ENCODE data around the gene BCAS3. TPM values are rescaled to one million over a fixed set of nuclear protein-coding genes. Genes with fewer than 3 reads are reported as not detected.
"Not testable (repeated sequence)": the region's sequence is repeated elsewhere in the genome, so short reads cannot be mapped to it uniquely, and the experiment has no call there.

Gene BCAS3
- total RNA-seq, 1 donor from 2014 or later, result 14.5 TPM

DNA sequence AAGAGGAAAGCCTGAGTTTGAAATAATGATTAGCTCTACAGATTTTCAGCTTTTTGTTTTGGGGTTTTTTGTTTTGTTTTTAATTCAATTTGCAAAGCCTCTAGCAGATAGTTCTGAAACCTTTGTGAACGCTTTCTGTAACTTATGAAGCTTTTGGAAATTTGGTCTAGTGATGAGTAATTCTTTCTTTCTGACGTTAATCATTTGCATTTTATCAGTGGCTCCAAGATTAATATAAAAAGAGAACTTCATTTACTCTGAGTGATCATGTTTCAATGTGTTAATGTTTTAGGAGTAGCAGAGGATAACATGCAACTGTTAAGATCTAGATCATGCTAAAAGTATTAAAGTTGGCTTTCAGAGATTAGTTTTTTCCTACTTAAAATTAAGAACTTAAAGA, 561.7 kb downstream of the BCAS3 start:
- no peak overlapping the region for H3K4me2 ChIP-seq (ENCODE audit: low read length)
- H4K20me1 ChIP-seq (ENCODE audit: insufficient read depth, low read length), result no peaks in the 10 kb centered on the region
- peaks cover 19% of the 10 kb centered on the region for H3K4me1 ChIP-seq (ENCODE audit: insufficient read depth, low read length)
- TF ChIP-seq, protein P1, sequence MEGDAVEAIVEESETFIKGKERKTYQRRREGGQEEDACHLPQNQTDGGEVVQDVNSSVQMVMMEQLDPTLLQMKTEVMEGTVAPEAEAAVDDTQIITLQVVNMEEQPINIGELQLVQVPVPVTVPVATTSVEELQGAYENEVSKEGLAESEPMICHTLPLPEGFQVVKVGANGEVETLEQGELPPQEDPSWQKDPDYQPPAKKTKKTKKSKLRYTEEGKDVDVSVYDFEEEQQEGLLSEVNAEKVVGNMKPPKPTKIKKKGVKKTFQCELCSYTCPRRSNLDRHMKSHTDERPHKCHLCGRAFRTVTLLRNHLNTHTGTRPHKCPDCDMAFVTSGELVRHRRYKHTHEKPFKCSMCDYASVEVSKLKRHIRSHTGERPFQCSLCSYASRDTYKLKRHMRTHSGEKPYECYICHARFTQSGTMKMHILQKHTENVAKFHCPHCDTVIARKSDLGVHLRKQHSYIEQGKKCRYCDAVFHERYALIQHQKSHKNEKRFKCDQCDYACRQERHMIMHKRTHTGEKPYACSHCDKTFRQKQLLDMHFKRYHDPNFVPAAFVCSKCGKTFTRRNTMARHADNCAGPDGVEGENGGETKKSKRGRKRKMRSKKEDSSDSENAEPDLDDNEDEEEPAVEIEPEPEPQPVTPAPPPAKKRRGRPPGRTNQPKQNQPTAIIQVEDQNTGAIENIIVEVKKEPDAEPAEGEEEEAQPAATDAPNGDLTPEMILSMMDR (IDR thresholded peaks at IDR 0.05; ENCODE audit: insufficient read depth, low read depth, low read length), result no peak
- H3K79me2 ChIP-seq (ENCODE audit: insufficient read depth, low read length), result no peaks in the 10 kb centered on the region
- H3K9ac ChIP-seq (ENCODE audit: low read length), result no peak overlapping the region
- no peak overlapping the region for H3K4me3 Mint-ChIP-seq (ENCODE audit: unreplicated experiment)
- H3K27me3 Mint-ChIP-seq (ENCODE audit: low read depth, unreplicated experiment), result no peaks in the 10 kb centered on the region
- H3K27ac Mint-ChIP-seq (ENCODE audit: unreplicated experiment), result no peak overlapping the region
- H3K9me3 Mint-ChIP-seq (ENCODE audit: unreplicated experiment), result no peaks in the 10 kb centered on the region
- H3K4me1 Mint-ChIP-seq (ENCODE audit: low read depth, unreplicated experiment), result peaks cover 17% of the 10 kb centered on the region
- H3K9me3 ChIP-seq (ENCODE audit: insufficient read depth, low read depth, low read length), result peaks cover 5% of the 10 kb centered on the region
- H3K36me3 ChIP-seq (ENCODE audit: insufficient read depth, low read length), result no peaks in the 10 kb centered on the region
- DNase-seq (ENCODE audit: low read depth) (peak; percentile 42), FAIRE-seq (no peak)
- no peak overlapping the region for H2AFZ ChIP-seq (ENCODE audit: low read depth, low read length)
- no peak overlapping the region for H3K27ac ChIP-seq (ENCODE audit: low read depth, low read length)
- no peak overlapping the region for H3K4me3 ChIP-seq (ENCODE audit: insufficient read depth, low read depth, low read length)
- H3K27me3 ChIP-seq (ENCODE audit: insufficient read depth, low read length), result no peaks in the 10 kb centered on the region
- no peaks in the 10 kb centered on the region for H3K36me3 Mint-ChIP-seq (ENCODE audit: low read depth, unreplicated experiment)

DNA sequence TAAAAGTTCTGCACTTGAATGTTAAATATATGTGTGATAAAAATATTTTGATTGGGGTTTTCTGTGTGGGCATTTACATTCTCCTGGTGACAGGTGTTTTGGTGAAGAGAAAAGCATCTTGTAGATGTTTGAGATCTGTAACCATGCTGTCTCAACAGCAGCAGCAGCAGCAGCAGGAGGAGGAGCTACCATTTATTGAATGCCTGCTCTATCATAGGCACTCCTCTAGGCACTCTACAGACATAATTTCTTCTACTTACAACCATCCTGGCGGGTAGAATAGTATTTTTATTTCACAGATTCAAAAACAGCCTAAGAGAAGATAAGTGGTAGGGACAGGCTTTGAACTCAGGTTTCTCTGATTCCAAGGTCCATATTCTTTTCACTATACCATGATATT, 562.3 kb downstream of the BCAS3 start:
- H3K27ac ChIP-seq (ENCODE audit: low read depth, low read length), result no peak overlapping the region
- peaks cover 16% of the 10 kb centered on the region for H3K4me1 Mint-ChIP-seq (ENCODE audit: low read depth, unreplicated experiment)
- peaks cover 5% of the 10 kb centered on the region for H3K9me3 ChIP-seq (ENCODE audit: insufficient read depth, low read depth, low read length)
- no peaks in the 10 kb centered on the region for H3K36me3 ChIP-seq (ENCODE audit: insufficient read depth, low read length)
- no peak overlapping the region for H2AFZ ChIP-seq (ENCODE audit: low read depth, low read length)
- H3K4me1 ChIP-seq (ENCODE audit: insufficient read depth, low read length), result peaks cover 19% of the 10 kb centered on the region
- no peak for DNase-seq (ENCODE audit: low read depth)
- H3K4me3 ChIP-seq (ENCODE audit: insufficient read depth, low read depth, low read length), result no peak overlapping the region
- no peak overlapping the region for H3K4me3 Mint-ChIP-seq (ENCODE audit: unreplicated experiment)
- H4K20me1 ChIP-seq (ENCODE audit: insufficient read depth, low read length), result no peaks in the 10 kb centered on the region
- no peaks in the 10 kb centered on the region for H3K27me3 ChIP-seq (ENCODE audit: insufficient read depth, low read length)
- H3K27ac Mint-ChIP-seq (ENCODE audit: unreplicated experiment), result no peak overlapping the region
- no peak overlapping the region for H3K9ac ChIP-seq (ENCODE audit: low read length)
- H3K4me2 ChIP-seq (ENCODE audit: low read length), result no peak overlapping the region
- FAIRE-seq, result no peak
- H3K27me3 Mint-ChIP-seq (ENCODE audit: low read depth, unreplicated experiment), result no peaks in the 10 kb centered on the region
- H3K79me2 ChIP-seq (ENCODE audit: insufficient read depth, low read length), result no peaks in the 10 kb centered on the region
- no peak for TF ChIP-seq EZH2 (IDR thresholded peaks at IDR 0.05; ENCODE audit: insufficient read depth, low read length)
- TF ChIP-seq, protein P1 (IDR thresholded peaks at IDR 0.05; ENCODE audit: insufficient read depth, low read depth, low read length), result no peak
- no peaks in the 10 kb centered on the region for H3K36me3 Mint-ChIP-seq (ENCODE audit: low read depth, unreplicated experiment)
- no peaks in the 10 kb centered on the region for H3K9me3 Mint-ChIP-seq (ENCODE audit: unreplicated experiment)

DNA sequence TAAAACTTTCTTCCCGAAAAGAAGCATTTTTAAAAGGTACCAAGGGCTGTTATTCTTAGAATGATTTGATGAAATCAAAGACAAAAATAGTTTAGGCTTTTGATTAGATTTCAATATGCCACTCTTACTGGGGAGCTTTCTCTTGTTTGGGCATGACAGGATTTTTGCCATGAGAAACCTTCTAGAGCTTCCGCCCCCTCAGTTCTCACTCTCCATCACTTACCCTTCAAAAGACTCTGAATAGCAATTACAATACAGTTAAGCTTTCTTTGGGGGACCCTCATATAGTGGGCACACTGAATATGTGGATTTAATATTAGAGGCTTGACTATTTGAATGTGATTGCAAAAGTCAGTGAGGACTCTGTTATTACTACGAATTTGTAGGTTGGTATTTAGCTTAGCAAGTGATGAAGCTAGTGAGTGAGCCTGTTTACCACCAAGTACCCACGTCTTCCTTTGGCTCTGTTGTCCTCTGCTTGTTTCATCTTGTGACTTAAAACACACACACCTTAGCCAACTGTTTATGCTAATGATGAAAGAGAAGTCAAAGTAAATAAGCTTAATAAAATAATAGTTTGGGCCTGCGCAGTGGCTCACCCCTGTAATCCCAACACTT, 563.3 kb downstream of the BCAS3 start:
- DNase-seq (ENCODE audit: low read depth), result no peak

DNA sequence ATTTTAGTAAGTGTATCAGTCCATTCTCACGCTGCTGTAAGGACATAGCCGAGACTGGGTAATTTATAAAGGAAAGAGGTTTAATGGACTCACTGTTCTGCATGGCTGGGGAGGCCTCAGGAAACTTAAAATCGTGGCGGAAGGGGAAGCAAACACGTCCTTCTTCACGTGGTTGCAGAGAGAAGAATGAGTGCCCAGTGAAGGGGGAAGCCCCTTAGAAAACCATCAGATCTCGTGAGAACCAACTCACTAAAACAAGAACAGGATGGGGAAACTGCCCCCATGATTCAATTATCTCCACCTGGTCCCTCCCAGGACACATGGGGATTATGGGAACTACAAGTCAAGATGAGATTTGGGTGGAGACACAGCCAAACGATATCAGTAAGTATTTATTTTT, 567.3 kb downstream of the BCAS3 start:
- not testable (repeated sequence) for H4K20me1 ChIP-seq (ENCODE audit: insufficient read depth, low read length); FAIRE-seq; DNase-seq (ENCODE audit: low read depth); H3K9me3 Mint-ChIP-seq (ENCODE audit: unreplicated experiment); H3K4me3 Mint-ChIP-seq (ENCODE audit: unreplicated experiment); H3K4me3 ChIP-seq (ENCODE audit: insufficient read depth, low read depth, low read length); H3K79me2 ChIP-seq (ENCODE audit: insufficient read depth, low read length); H2AFZ ChIP-seq (ENCODE audit: low read depth, low read length); H3K27me3 Mint-ChIP-seq (ENCODE audit: low read depth, unreplicated experiment); H3K9ac ChIP-seq (ENCODE audit: low read length); H3K27me3 ChIP-seq (ENCODE audit: insufficient read depth, low read length); H3K36me3 Mint-ChIP-seq (ENCODE audit: low read depth, unreplicated experiment); H3K27ac ChIP-seq (ENCODE audit: low read depth, low read length); H3K36me3 ChIP-seq (ENCODE audit: insufficient read depth, low read length); H3K4me2 ChIP-seq (ENCODE audit: low read length); H3K4me1 Mint-ChIP-seq (ENCODE audit: low read depth, unreplicated experiment); H3K4me1 ChIP-seq (ENCODE audit: insufficient read depth, low read length); H3K9me3 ChIP-seq (ENCODE audit: insufficient read depth, low read depth, low read length); H3K27ac Mint-ChIP-seq (ENCODE audit: unreplicated experiment)

More for the DNA sequence above, 563.3 kb downstream of the BCAS3 start:
- Histone ChIP-seq H2AFZ (ENCODE audit: low read depth, low read length) (no peak overlapping the region), H3K79me2 (ENCODE audit: insufficient read depth, low read length) (no peaks in the 10 kb centered on the region), H3K27ac (ENCODE audit: low read depth, low read length) (no peak overlapping the region), H3K9me3 (ENCODE audit: insufficient read depth, low read depth, low read length) (peaks cover 5% of the 10 kb centered on the region), H3K9ac (ENCODE audit: low read length) (no peak overlapping the region), H3K36me3 (ENCODE audit: insufficient read depth, low read length) (no peaks in the 10 kb centered on the region), H3K4me1 (ENCODE audit: insufficient read depth, low read length) (peaks cover 11% of the 10 kb centered on the region), H3K27me3 (ENCODE audit: insufficient read depth, low read length) (no peaks in the 10 kb centered on the region), H4K20me1 (ENCODE audit: insufficient read depth, low read length) (no peaks in the 10 kb centered on the region), H3K4me3 (ENCODE audit: insufficient read depth, low read depth, low read length) (no peak overlapping the region), H3K4me2 (ENCODE audit: low read length) (no peak overlapping the region)
- no peak overlapping the region for H3K27ac Mint-ChIP-seq (ENCODE audit: unreplicated experiment)
- TF ChIP-seq, protein P1 (IDR thresholded peaks at IDR 0.05; ENCODE audit: insufficient read depth, low read depth, low read length), result no peak
- no peak for TF ChIP-seq EZH2 (IDR thresholded peaks at IDR 0.05; ENCODE audit: insufficient read depth, low read length)
- no peaks in the 10 kb centered on the region for H3K36me3 Mint-ChIP-seq (ENCODE audit: low read depth, unreplicated experiment)
- H3K4me3 Mint-ChIP-seq (ENCODE audit: unreplicated experiment), result no peak overlapping the region
- H3K9me3 Mint-ChIP-seq (ENCODE audit: unreplicated experiment), result no peaks in the 10 kb centered on the region
- FAIRE-seq, result no peak
- peaks cover 7% of the 10 kb centered on the region for H3K4me1 Mint-ChIP-seq (ENCODE audit: low read depth, unreplicated experiment)
- H3K27me3 Mint-ChIP-seq (ENCODE audit: low read depth, unreplicated experiment), result no peaks in the 10 kb centered on the region
